ENCODE data around the gene FOXO6. TPM values are rescaled to one million over a fixed set of nuclear protein-coding genes. Genes with fewer than 3 reads are reported as not detected.

FOXO6 gene
- total and polyA plus RNA-seq, 10 of the 15 experiments (the other 5 are each of a cell fraction or from before 2014, with no cell fraction given) = 0.37 TPM; not detected in 9

- TF ChIP-seq FOS (IDR thresholded peaks at IDR 0.05; ENCODE audit: borderline replicate concordance, extremely low read depth, insufficient read length) (no peak), RB1 (IDR thresholded peaks at IDR 0.05; ENCODE audit: borderline replicate concordance) (no peak), RAD51 (IDR thresholded peaks at IDR 0.05) (no peak)
Measured at GRCh38 chr1:41347276-41347675, 14.0 kb upstream of the FOXO6 start (continued).

GRCh38 chr1:41348394-41348793 is 12.8 kb upstream of the FOXO6 start:
- no TSS peak for BruUV-seq (replicated peaks)
- Histone ChIP-seq H3K4me1 (ENCODE audit: control insufficient read depth, insufficient read depth, low read length) (peaks cover 9% of the 10 kb centered on the region), H3K4me3 (no peak overlapping the region), H3K9ac (ENCODE audit: control insufficient read depth, insufficient read depth, low read length) (no peak overlapping the region), H3K4me2 (ENCODE audit: control insufficient read depth, insufficient read depth) (no peak overlapping the region), H3K27me3 (replicated peaks in 1 of 2; ENCODE audit: control insufficient read depth in 2 of 2, insufficient read depth in 2 of 2, low read length in 1 of 2) (no peaks in the 10 kb centered on the region), H3K27ac (ENCODE audit: control insufficient read depth, insufficient read depth) (no peak overlapping the region), H3K79me2 (ENCODE audit: control insufficient read depth, insufficient read depth, low read length) (no peaks in the 10 kb centered on the region), H4K20me1 (ENCODE audit: control insufficient read depth, insufficient read depth) (no peaks in the 10 kb centered on the region), H3K9me3 (replicated peaks; ENCODE audit: control insufficient read depth, insufficient read depth, low read length) (no peaks in the 10 kb centered on the region; the same call in 2 of the 3 replicates), H2AFZ (ENCODE audit: control insufficient read depth, low read depth, low read length) (no peak overlapping the region), H3K36me3 (ENCODE audit: control insufficient read depth in 2 of 2, insufficient read depth in 2 of 2, low read length in 1 of 2) (no peaks in the 10 kb centered on the region)
- intact Hi-C loops (cut with micrococcal nuclease; ENCODE audit: unreplicated experiment) (no loop called here), in situ Hi-C loops (cut with MboI) (no loop called here)
- RAD21 ChIA-PET (ENCODE audit: unreplicated experiment) = no interaction called here
- FAIRE-seq = no peak
- 48% methylated on average over 4 of the region's 4 CpGs for WGBS (ENCODE audit: insufficient coverage, insufficient replicate concordance, low lambda C conversion rate, missing lambda C conversion rate)
- CTCF ChIA-PET = interaction anchor here (2.1 kb wide), 1 partner anchor 12 kb away, joined by 4 read pairs; no protein-coding TSS in a partner anchor
- no peak for ATAC-seq
- no peak for DNase-seq (ENCODE audit: low read depth, low spot score)
- SMC1A ChIA-PET (ENCODE audit: uncharacterized antibody, unreplicated experiment) = interaction anchor here (1.1 to 1.2 kb wide), 2 partner anchors 9 to 66 kb away, joined by 3 read pairs; no protein-coding TSS in a partner anchor
- POLR2A ChIA-PET = no interaction called here
- TF ChIP-seq RAD51 (IDR thresholded peaks at IDR 0.05) (no peak), STAT3 (IDR thresholded peaks at IDR 0.05; ENCODE audit: low read depth, low read length) (no peak), MTA3 (IDR thresholded peaks at IDR 0.05; ENCODE audit: borderline replicate concordance, low read length) (no peak), RFX5 (IDR thresholded peaks at IDR 0.05; ENCODE audit: low read depth, low read length) (no peak), SP1 (IDR thresholded peaks at IDR 0.05; ENCODE audit: low read depth, low read length) (no peak), ATF7 (IDR thresholded peaks at IDR 0.05; ENCODE audit: low read depth) (no peak), YBX1 (IDR thresholded peaks at IDR 0.05) (no peak), IRF3 (IDR thresholded peaks at IDR 0.05) (no peak), JUNB (IDR thresholded peaks at IDR 0.05) (no peak), ZNF592 (IDR thresholded peaks at IDR 0.05) (no peak), PKNOX1 (IDR thresholded peaks at IDR 0.05) (no peak), NR2F1 (conservative IDR thresholded peaks at IDR 0.05) (no peak), PBX3 (IDR thresholded peaks at IDR 0.05; ENCODE audit: insufficient replicate concordance, low read depth, low read length) (no peak), RBBP5 (conservative IDR thresholded peaks at IDR 0.05) (no peak)
